ENCODE measurements around the gene CPXM2.

CPXM2 gene

DNA sequence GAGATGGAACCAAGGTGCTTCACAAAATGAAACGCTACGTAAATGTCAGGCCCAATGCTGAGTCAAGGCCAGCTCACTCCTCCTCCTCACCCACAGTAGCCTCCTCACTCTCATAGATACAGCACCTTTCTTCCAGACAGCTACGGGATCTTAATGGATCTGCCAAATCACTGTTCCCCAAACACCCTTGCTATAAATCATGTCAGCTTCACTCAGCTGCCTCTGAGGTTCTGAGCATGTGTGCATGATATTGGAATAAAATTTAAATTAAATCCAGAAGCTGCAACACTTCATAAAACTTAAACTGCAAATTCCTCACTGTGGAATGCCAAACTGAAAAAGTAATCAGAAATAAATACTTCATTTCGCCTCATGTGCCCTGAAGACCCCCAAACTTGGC, 14.7 kb upstream of the CPXM2 start:
- H3K4me3 ChIP-seq (ENCODE audit: low read depth, low read length): no peak overlapping the region

DNA sequence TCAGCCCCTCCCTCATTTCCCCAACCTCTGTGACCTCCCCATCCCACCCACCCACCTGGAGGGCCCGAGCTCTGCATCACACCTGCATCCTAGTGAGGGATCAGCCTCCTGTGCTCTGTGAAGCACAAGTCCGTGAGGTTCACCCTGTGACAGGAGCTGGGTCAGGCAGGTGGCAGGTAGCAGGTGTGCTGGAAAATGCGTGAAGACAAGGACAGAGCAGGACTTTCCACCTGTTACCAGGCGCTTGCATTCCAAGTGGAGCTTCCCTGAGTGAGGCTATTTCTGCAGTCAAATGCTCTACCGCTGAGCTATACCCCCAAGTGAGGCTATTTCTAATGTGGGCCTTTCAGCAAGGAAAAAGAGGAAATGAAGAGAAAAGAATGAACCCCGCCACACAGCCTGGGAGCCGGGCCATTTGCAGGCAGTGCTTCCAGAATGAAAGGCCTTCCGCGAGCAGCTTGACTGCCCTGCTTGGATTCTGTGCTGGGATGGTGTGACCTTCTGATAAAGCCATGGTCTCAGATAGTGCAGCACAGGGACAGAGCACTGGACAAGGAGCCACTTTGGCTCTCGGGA, 13.3 kb upstream of the CPXM2 start:
- no peak overlapping the region for H3K4me3 ChIP-seq (ENCODE audit: low read depth, low read length)

DNA sequence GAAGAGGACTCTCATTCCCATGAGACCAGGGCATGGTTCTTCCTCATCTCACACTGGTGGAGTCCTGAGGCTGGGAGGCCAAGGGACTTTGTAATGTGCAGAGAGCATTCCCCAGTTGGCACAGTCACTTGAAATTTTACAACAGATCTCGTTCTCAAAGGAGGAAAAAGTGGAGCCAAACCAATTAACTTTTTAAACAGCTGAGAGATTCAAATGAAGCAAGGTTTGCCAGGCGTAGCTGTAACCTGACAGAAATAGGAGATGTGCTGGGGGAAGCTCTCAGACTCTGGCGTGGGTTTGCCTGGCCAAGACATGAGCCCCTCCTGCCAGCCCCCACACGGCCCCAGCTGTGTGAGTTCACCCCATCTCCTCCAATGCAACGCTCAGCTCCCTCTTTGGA, 12.0 kb upstream of the CPXM2 start:
- no peak overlapping the region for H3K4me3 ChIP-seq (ENCODE audit: low read depth, low read length)

DNA sequence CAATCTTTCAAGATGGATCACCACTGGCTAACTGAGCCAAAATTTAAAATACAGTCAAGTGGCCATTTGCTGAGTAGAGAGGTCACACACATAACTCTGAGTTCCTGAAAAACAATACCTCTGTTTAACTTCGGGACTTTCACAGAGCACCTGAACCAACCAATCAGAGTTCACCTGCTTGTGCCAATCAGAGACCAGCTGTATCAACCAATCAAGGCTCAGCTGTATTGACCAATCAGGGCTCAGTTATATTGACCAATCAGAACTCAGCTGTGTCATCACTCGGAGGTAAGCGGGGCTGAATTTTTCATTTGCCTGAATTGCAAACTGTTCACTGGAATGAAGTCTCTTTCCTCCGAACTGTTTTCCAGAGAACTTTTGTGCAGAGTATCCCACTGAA, 10.0 kb upstream of the CPXM2 start:
- H3K4me3 ChIP-seq (ENCODE audit: low read depth, low read length): no peak overlapping the region

DNA sequence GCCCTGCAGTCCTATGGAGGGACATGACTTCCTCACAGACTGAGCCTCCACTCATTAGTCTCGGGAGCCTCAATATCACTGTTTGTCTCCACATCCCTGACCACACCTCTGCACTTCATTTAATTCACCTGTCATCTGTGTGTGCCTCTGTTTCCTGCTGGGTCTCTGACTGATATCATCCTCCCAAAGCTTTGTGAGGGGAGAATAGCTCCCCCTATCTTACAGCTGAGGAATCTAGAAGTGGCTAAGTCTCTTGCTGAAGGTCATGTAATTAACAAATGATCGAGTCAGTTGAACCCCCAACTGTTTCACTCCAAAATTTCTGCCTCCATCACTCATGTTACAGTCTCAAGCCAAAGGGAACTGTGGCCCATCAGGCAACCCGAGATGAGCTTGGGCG, 5.5 kb upstream of the CPXM2 start:
- no peak overlapping the region for H3K4me3 ChIP-seq (ENCODE audit: low read depth, low read length)

DNA sequence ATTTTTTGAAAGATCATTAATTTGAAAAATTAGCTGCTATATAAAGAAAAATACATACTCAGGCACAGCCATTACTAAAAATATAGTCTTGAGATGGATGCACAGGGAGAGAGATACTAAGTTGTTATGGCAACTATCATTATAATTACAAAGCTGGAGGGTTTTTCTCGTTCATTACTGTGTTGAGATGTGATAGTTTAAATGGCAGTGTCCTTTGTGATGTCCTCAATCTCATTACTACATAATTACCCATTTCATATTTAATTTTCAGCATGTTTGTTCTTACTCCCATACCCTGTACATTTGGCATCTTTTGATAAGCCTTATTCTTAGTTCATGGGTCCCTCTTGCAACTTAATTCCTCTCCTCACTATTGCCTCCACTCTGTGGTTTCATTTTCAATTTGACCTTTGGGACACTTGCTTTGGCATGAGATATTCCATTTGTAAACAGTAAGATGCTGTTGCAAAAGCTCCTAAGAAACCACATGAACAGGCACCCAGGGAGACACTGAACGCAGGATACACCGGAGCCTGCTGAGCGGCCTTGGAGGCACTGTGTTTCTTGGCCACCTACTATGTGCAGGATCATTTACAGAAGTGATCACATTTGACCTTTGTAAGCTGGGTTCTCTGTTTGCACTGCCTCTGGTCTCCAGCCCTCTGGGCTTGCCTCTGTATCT, 4.8 kb upstream of the CPXM2 start:
- H3K4me3 ChIP-seq (ENCODE audit: low read depth, low read length): no peak overlapping the region

DNA sequence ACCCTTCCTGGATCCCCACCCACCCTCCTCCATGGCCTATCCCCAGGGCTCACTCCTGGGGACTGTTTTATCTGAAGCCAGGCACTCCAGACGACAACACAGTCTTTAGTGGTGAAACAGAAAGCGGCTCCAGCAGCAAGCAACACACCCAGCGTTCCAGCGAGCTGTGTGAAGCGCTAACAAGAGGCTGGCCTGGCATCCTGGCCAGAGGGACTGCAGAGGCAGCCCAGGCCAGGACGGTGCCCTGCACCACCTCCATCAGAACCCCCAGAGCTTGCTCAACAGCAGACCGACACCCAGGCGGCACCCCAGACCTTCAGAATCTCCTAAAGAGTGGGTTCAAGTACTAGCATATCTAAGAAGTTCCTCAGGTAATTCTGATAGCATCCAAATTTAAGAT, 2.0 kb upstream of the CPXM2 start:
- no peak overlapping the region for H3K4me3 ChIP-seq (ENCODE audit: low read depth, low read length)

DNA sequence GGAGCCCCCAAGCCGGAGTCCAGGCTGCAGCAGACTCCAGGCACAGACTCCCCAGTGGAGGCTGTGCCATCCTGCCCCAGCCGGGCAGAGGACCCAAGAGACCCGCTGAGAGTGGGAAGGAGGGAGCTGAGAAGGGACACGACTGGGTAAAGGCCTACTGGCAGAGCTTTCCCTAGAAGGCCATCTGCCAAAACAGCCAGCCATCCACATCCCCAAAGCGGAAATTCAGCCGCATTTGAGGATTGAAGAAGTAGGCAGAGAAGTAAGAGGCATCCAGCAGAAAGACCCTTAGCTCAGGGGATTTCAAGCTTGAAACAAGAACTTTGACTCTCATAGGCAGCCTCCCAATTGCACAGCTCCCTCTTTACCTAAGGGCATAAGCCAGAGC, 857 bp downstream of the CPXM2 start:
- peak overlapping the region; percentile 35 for H3K4me3 ChIP-seq (ENCODE audit: low read depth, low read length)

DNA sequence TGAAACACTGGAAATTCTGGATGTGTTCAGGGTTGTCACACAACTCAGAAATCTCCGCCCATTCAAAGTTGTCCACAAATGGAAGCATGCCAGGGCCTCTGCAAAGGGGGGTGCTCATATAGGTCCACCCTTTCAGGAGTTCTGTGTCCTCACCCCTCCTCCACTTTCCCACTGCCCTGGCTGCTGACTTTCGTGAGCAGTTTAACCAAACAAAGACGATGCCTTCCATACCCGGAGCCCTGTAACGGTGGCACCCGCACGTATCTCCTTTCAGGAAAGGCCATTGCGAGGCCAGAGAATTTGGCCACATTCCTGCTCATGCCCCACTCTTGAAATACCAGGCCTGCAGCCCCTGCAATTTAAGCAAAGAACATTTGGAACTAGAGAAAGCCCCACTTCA, 1.4 kb downstream of the CPXM2 start:
- no peak overlapping the region for H3K4me3 ChIP-seq (ENCODE audit: low read depth, low read length)

DNA sequence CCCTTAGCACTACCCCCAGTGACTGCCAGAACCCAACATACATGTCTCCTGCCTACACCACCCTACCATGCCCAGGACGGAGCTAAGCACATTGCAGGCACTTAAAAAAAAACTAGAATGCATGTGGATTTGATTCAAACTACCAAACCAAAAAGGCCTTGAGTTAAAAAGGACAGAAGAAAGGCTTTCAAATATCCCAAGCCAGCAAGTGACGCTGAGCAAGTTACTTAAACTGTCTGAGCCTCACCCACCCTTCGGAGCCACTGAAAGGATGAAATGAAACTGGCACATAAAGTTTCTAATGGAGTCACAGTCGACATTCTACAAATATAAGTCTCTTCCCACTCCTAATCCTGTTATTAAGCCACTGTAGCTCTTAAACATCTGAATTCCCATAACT, 1.8 kb downstream of the CPXM2 start:
- H3K4me3 ChIP-seq (ENCODE audit: low read depth, low read length): no peak overlapping the region

DNA sequence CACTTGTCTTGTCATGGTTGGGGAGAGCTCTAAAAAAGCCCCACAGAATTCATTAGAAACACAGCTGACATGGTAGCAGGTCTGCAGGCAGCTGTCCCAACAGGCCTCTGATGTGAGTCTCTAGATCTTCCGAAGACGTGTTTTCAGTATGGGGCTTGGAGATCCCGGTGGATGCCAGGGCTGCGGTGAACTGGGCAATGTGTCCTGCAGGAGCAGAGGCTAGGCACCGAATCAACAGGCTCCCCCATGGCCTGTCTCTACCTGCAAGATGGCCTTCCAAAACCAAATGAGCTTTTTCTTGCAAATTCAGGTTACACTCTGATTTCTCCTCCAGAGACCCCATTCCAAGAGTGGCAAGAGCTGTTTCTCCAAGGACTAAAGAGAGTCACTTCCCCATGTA, 2.9 kb downstream of the CPXM2 start:
- H3K4me3 ChIP-seq (ENCODE audit: low read depth, low read length): no peak overlapping the region

DNA sequence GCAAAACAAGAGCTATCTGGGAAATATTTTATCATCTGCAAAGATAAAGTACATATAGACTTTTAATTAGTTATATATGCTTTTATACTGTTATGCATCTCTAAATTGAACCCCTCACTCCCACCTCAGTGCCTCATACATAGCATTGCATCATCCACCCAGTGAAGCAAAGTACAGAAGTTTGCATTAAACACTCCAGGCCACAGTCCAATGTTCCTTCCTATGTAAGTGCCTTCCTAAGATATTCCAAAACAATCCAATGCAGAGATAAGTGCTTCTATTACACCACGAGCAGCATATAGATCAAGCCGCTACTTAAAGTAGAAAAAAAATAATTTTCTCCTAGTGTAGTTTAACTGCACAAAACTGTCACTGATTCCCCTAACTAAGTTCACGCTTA, 3.4 kb downstream of the CPXM2 start:
- no peak overlapping the region for H3K4me3 ChIP-seq (ENCODE audit: low read depth, low read length)

DNA sequence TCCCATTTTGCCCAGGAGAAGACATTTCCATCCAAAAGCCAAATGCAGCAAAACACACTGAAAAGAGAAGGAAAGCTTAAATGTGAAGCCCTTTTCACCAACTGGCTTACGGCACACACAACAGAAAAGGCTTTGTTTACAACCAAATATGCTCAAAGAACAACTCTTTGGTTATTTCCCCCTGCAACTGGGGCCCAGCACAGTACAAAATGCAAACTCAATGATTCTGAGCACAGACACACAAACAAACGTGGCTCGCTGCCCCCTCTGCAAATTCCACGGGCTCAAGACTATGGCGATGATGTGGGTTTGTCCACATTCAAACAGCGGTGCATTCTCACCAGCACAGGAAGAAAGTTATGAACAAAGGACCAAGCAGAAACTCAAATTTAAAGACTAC, 5.3 kb downstream of the CPXM2 start:
- H3K4me3 ChIP-seq (ENCODE audit: low read depth, low read length): no peak overlapping the region

DNA sequence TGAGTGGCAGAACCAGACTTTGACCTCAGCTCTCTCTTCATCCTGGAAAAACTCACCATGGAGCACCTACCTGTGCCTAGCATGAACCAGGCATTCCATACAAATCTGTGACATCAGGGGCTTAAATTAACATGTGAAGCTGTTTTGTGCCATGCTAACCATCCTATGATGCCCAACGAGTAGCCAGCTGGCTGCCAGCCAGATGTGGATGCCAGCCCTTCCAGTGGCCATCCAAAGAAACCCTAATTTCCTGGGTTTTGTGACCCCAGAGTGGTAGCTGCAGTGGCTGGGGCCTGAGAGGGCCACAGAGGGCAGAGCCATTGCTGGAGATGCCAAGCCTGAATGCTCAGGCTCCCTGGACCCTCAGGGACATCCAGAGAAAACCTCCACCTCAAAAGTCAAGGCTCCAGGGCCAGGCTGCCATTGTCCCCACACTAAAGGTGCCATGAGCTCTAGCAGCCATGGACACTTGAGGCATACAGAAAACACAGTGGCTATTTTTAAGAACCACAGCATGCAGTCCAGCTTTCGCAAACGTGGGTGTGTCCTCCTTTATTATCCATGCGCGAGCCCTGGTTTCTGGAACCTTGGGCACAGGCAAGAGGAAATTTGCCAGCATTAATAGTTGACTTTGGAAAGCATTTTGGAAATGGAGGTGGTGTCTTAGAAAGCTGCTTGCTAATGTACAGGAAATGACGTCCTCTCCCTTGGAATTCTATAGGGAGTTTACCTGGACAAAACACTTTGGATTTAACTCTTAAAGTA, 6.0 kb downstream of the CPXM2 start:
- H3K4me3 ChIP-seq (ENCODE audit: low read depth, low read length): no peak overlapping the region

DNA sequence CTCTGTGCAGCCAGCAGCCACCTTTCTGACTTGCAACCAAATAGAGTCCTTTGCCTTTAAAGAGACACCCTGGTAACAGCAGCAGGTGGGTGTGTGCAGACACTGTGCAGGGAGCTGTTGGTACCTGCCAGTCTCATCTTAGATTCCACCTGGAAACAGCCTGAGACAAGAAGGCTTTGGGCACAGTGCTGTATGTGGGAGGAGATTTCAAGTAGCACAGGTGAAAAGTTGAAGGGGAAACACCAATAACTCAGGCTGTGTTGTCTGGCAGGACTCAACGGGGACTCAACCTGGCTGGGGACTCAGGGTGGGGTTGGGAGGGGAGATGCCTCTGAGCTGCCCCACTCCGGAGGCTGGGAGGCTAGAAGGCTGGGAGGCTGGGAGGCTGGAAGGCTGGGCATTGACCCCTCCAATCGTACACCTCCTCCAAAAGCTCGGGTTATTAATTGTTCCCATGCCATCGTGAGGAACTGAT, 6.7 kb downstream of the CPXM2 start:
- H3K4me3 ChIP-seq (ENCODE audit: low read depth, low read length): no peak overlapping the region

DNA sequence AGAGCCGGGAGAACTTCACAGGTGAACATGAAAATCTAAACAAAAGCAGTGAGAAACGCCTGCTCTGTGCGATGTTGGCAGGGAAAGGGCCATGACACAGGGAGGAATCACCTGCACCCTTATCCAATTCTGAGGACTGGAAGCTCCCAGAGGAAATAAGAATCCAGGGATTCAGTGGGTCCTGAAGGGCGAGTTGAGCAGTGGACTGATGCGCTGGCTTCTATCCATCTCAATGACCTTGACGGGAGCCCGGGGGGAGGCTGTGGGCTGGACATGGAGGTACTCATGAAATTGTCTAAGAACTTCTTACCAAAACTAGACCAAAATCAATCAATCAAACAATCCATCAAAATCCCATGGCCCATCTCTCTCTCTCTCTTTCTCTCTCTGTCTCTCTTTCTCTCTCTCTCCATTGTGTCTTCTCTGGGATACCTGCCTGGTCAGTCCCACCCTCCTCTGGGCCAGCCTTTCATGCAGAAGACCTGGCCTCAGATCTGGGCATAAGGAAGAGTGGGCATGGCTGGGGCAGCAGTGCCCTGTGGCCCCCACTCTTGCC, 7.2 kb downstream of the CPXM2 start:
- H3K4me3 ChIP-seq (ENCODE audit: low read depth, low read length): no peak overlapping the region

DNA sequence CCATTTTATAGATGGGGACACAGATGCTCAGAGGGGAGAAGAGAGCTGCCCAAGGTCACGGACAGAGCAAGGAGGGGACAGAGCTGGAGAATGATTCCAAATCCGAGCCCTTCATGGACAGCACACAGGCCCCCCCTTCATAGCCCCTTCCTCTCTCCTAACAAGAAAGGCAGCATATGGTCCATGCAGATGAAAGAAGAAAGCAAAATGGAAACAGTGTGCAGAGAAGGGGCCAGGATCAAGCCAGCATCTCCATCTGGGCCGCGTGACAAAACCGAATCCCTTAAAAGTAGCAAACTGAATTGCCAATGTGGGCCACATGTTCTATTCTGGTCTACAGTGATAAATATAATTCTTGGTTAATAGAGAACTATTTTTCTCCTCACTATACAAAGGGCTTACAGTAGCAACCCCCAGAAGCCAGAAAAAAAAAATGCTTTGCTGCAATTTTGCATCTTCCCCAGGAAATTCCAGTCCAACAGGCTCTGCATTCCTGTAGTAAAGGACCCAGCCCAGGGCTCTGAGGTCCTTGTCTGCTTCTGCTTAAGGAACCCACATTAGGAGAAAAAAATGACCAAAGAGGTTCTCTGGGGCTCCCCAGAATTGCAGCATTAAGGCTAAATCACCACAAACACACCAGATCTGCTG, 7.8 kb downstream of the CPXM2 start:
- H3K4me3 ChIP-seq (ENCODE audit: low read depth, low read length): no peak overlapping the region

DNA sequence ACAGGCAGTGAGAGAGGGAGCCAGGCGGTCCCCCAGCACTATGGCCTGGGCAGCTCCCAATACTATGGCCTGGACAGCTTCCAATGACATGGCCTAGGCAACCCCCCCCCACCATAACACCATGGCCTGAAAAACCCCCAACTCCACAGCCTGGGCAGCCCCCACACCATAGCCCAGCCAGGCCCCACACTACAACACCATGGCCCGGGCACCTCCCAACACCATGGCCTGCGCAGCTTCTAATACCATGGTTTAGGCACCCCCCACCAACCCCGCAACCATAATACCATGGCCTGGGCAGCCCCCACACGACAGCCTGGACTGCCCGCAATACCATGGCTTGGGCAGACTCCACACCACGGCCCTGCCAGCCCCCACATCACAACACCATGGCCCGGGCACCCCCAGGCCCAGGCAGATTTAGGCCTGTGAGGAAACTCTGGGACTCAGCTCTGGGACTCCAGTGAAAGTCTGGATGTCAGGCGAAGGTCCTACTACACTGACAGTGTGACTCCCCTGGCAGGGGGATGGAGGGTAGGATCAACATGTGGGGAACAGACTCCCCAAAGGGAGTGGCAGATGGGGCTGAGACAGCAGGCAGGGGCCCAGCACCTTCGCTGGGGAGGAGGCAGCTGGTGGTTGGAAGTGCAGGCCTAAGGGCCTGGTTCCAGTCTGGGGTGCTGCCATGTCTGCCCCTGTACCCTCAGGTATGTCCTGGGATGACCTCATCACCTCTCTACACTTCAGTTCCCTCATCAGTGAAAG, 8.7 kb downstream of the CPXM2 start:
- no peak overlapping the region for H3K4me3 ChIP-seq (ENCODE audit: low read depth, low read length)

DNA sequence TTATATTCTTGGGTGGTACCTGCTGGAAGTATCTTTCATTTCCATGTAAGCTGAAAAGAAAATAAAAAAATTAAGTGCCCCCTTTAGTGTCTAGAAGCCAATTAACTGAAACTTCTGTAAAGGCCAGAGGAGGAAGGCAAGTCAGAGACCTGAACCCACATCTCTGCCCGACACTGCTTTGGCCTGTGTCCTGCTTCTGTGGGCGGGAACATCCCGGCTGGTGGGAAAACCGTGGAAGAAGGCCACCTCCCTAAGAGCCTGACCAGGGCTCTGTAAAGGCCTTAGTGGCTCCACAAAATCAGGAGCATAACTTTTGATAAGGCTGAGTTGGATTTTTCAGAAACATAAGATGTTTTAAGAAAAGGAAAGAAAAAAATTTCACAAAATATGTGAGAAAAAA, 9.4 kb downstream of the CPXM2 start:
- H3K4me3 ChIP-seq (ENCODE audit: low read depth, low read length): no peak overlapping the region

DNA sequence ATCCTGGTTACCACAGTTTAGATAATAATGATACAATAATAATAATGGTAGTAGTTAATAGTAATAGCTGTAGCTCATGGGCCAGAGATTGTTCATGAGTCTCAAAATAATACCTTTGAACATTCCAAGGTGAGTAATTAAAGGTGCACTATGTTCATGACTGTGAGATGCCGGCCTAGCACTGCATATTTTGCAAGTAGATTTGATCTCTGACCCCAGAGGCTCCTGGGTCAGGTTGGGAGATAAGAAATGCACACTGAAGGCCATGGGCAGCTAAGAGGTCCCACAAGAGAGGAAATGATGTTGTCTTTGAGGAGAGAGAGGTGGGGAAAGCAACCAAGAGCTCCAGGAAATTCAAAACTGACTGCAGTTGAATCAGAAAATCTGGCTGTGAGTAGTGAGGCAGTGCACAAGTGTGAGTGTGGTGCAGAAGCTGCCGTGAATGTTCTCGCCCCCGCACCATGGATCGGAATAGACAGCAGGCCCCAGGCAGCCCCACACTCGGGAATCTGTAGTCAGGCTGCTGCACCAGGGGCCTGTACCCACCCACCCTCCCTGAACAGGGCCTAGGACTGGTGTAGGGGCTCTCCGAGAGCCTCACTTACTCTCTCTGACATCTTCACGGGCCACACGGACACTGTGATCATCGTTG, 11.9 kb downstream of the CPXM2 start:
- no peak overlapping the region for H3K4me3 ChIP-seq (ENCODE audit: low read depth, low read length)
